ENCODE data around the gene ABCG8.

ABCG8 gene

DNA sequence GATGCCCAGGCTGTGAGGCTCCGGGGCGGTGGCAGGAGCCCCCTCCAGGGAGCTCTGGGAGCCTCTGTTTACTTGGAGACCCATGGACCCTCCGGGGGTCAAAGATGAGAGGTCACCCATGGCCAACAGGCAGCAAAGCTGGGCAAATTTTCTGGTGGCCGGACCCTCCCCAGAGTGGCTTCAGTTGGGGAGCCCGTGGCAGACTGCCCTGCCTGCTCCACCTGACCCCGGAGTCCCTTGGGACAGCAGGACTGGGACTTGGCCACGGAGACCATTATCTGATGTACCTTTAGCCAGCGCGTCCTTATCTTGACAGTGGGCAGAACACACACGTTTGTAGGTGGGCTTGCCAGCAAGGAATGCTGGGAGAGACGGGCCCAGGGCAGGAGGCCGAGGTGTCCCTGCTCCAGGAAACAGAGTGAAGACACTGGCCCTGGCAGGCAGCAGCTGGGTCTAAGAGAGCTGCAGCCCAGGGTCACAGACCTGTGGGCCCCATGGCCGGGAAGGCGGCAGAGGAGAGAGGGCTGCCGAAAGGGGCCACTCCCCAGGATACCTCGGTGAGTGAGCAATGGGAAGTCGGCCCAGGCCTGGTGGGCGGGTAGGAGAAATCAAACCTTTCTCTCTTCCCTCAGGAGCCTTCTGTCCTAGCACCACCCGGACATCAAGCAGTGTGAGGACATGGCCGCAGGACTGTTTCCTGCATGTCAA, at the start of gene ABCG8, which contains the start of gene ABCG5:
Gene ABCG8 (plus strand): TSS at position 412 of the 708 bp plus-strand sequence. CDS start 83 bp downstream, at position 495.
Gene ABCG5 (minus strand): TSS at position 280 of the 708 bp plus-strand sequence. CDS start 160 bp downstream, at position 120.
- DNase-seq = no peak

DNA sequence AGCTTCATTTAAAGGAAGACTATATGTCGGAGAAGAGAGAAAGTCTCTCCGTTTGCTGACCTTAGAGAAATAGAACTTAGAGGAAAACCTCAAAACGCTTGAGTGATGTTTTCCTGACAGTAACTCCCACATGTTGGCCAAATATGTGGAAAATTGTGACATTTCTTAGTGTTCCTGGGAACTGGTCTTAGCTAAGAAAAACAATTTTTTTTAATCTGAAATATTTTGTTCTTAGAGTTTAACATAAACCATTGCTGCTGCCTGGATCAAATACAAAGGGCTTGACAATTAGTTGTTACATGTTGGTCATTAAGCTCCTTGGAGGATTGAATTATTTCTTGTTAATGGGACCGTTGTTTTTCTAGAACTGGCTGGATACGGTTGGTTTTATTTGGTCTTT, 48.6 kb upstream of the ABCG8 start:
- no peak for DNase-seq

DNA sequence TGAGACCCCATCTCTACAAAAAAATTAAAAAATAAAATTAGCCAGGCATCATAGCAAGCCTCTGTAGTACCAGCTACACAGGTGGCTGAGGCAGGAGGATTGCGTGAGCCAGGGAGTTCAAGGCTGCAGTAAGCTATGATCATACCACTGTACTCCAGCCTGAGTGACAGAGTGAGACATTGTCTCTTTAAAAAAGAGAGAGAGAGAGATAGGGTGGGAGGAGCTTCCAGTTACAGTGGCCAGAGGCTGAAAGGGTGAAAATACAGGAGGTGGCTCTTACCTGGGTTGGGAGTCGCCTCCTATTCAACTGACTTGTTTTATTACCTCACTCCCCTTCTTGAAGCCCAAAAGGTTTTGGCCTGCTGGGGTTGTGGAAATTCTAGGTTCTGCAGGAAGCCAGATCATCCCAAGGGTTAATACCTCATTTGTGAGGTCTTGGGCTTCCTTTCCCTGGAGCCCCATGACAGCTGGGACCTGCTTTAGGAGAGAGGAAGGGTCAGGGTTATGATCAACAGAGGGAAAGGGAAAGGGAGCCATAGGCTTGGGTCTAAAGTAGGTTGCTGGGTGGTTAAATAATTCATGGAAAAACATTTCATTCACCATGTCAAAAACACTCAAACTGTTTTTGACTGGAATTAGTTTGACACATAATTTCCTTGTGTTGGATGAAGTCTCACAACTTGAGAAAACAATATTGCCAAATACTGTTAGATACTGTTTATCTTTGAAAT, 47.6 kb upstream of the ABCG8 start:
- no peak for DNase-seq

DNA sequence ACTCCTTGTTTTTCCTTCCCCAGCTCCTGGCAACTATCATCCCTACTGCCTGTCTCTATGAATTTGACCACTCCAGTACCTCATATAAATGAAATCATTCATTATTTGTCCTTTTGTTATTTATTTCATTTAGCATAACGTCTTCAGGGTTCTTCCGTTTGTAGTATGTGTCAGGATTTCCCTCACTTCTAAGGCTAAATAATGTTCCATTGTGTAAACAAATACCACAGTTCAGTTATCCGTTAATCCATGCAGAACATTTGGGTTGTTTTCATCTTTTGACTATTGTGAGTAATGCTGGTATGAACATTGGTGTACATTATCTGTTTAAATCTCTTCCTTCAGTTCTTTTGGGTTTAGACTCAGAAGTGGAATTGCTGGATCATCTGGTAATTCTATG, 46.1 kb upstream of the ABCG8 start:
- no peak for DNase-seq

DNA sequence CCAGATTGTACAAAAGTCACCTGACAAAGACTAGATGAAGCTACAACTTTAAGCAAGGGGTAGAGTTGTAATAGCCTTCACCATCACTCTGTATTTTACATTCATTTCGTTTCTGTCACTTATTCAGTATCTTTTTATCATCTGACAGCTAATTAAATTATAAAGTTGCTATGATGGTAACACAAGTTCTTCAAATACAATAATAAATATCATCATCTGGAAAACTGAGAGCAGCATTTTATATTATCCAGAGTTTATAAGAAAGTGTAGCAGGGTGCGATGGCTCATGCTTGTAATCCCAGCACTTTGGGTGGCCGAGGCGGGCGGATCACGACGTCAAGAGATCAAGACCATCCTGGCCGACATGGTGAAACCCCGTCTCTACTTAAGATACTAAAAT, 43.8 kb upstream of the ABCG8 start:
- no peak for DNase-seq

DNA sequence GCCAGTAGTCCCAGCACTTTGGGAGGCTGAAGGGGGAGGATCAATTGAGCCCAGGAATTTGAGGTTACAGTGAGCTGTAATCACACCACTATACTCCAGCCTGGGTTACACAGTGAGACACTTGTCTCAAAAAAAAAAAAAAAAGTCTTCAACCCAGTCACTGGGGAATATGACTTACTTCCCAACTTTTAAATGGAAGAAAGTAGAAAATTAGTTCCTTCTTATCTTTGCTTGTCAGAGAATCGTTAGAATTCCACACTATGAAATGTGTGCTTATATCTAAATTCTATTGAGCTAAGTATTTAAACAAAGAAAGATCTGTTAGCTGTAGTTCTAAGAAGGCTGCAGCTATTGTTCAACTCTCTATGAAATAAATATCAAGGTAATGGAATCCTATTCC, 42.6 kb upstream of the ABCG8 start:
- no peak for DNase-seq

DNA sequence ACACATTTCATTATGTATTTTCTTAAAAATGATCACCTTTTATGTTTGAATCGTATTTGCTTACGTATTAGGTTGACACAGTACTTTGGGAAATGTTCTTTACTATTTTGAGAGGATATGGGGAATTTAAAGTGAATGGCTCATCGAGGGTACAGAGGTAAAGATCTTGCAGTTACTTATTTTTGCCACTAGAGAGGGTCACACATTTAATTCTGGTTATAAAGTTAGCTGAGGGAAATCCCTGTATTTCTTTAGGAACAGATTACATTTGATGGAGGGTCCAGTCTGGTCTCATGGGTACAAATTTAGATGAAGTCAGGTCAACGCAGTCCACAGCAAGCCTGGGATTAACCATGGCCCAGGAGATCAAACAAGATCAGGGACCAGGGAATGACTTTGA, 40.5 kb upstream of the ABCG8 start:
- no peak for DNase-seq

DNA sequence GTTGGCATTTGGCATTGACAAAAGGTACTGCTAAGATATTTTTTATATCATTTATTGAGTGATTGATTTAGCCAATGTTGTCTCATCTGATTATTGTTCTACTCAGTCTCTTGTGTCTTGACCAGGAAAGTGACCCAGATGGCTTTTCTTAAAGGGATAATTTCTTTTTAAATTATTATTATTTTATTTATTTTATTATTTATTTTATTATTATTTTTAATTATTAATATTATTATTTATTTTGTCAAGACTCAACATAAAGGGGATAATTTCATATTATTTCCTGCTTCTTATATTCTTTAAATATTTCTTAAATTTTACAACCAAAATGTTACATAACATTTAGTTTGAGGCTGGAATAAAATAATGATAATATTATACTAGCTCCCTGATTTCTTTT, 37.9 kb upstream of the ABCG8 start:
- DNase-seq = no peak

DNA sequence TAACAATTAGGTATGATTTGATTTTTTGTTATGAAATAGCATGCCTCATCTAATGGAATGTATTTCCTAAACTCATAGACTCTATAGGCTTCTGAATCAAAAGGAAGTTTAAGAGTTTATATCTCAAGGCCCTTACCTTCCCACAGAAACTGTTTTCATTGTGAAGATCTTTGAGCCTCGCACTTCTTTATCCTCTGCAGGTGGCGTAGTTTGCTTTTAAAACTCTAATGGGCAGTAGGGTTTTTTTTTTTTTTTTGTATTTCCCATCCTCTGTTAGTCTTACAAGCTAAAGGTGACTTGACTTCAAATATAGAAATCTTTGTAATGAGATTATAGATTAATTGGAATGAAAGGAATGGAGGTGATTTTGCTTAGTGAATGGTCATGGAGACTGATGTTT, 36.6 kb upstream of the ABCG8 start:
- DNase-seq = no peak

DNA sequence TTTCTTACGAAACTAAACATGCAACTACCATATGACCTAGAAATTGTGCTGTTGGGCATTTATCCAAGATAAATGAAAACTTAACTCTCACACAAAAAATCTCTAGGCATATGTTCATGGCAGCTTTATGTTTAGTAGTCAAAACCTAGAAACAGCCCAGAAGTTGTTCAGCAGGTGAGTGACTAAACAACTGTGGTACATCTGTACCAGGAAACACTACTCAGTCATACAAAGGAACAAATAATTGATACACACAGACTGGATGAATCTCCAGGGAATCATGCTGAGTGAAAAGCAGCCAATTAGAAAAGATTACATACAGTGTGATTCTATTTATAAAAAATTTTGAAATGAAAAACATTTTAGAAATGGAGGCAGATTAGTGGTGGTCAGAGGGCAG, 35.7 kb upstream of the ABCG8 start:
- DNase-seq = no peak

DNA sequence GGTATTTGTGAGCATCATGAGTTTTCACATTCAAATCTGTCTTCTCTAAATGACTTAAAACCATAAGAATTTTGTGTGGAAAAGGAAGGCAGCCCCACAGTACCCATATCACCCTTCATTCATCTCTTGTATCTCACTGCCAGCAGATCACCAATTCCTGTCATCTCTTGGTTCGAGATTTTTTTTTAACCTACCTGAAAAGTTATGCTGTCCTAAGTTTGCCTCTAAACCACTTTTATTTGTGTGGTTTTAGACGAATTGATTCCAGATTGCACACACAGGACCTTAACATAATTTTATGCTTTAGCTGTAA, 32.1 kb upstream of the ABCG8 start:
- DNase-seq = no peak

DNA sequence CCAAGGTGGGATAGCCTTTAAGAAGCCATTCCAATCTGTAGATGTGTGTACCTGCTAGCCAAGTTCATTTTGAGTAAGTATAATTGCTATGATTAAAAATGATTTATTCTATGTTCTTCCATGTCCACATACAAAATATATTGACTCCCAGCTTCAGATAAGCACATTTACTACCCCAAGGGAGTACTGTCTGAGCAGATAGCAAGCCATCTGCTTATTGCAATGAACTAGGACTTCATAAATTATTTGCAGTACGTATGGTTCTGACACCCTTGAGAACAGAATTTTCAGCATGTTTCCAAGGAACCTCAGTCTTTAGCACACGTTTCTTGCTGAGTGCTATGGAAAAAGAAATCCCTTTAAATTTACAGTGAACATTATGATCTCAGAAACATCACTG, 28.3 kb upstream of the ABCG8 start:
- DNase-seq = no peak

DNA sequence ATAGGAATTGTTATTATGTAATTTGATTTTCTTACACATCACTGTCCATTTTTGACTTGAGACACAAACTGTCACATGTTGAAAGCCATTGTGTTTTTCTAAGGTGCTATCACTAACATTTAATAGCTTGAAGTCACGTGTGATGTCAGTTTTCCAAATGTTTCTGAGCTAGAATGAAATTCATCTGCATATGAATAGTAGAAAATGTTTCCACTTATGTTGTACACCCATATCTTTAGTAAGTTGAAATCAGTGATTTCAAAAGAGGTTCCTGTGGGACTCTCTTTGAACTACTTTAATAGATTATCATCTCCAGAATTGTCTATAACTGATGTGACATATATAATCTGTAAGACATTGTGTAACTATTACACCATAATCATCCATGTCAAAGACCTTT, 27.9 kb upstream of the ABCG8 start:
- DNase-seq = no peak

DNA sequence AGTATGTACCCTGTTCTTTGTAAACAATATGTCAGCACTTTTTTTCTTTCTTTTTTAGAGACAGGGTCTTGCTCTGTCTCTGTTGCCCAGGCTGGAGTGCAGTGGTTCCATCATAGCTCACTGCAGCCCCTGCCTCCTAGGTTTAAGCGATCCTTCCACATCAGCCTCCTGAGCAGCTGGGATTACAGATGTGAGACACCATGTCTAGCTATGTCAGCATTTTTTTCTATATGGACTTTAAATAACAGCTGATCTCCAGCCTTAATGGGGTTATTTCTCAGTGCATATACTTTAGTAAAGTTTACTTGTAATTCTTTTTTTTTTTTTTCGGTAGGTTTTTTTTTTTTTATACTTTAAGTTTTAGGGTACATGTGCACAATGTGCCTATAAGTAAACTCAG, 26.8 kb upstream of the ABCG8 start:
- DNase-seq = no peak

DNA sequence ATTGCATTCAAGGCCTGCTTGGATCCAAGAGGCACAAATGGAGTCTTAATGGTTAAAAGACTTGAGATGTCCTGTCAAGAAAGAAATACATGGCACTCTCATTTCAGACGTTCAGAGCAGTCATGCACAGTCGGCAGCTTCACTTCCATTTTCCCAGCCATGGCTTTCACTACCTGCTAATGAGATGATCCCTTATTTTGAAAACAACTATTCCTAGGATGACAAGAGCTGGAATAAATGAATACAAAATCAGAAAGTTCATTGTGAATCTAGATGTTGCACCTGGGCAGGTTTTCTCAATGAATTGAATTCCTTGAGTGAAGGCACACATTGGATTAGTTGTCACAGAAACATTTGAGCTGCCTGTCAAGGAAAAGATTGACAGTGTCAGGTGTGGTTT, 25.8 kb upstream of the ABCG8 start:
- no peak for DNase-seq

DNA sequence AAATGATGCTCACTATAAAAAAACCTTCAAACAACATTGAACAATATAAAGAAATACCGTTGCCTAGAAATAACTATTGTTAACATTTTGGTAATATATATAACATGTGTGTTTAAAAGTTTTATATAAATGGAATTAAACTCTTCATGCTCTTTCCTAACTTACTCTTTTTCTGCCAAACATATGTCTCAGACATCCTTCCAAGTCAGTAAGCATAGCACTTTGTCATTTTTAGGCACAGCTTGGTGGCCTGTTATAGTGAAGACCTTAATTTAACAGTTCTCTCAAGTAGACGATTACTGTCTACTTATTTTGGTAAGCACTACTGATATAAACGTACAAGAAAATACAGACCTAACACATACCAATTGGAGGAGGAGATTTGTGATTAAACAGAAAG, 24.1 kb upstream of the ABCG8 start:
- DNase-seq = no peak

DNA sequence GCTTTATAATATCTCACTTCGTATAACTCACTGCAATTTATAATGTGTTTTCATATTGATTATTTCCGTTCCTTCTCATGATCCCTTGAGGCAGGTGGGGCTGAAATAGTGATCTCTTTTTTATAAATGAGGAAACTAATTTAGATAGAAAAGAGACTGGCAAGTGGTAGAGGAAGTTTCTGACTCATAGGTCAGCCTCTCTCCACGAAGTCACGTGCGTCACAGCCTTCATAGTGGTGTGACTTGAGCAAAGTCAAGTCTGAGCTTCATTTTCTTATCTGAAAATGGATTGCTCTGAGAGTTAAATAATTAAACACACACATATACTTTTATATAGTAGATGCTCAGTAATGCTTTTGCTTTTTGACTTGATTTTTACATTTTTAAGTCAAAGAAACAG, 20.0 kb upstream of the ABCG8 start:
- DNase-seq = no peak

DNA sequence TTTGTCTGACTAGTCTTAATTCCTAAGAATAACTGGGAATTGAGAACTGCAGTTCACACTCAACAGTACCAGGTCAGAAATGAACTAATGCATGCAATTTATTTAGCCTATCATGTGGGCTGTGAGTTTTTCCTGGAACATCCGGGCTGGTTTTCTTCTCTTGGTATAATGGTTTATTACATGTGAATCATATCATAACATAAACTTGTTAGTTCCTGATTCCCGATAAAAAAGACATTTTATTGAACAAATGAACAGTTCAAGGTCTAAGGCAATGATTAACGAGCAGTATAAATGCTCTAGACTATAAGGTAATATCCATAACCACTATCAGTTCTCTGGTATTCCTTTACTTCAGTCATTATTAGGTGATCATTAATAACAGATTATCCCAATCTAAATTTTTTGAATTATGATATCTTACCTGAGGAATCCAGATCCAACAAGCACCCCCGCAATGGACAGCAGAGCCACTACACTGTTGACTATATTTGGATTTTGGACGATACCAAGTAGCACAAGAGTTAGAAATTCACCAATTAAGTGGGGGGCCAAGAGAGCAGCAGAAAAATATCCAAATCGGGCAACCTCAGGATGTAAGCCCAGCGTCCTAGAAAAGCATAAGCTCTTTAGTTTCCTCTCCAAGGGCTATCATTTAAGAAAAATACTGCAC, 19.1 kb upstream of the ABCG8 start:
- DNase-seq = no peak

DNA sequence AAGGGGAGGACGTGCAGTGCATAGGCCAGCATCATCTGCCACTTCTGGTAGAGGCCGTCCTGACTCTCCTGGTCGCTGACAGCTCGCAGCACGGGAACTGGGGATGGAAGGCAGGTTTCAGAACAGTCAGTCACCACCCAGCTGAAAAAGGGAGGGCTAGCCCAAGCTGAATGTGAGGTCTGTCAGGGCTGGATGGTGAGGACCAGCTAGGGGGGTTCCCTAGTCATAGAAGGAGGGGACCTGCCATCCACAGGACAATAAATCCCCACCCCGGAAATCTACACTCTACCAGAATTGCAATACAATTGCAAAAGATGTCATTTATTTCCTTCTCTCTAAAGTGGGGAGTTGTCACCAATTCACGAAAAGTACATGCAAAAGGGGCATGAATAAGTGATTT, 15.9 kb upstream of the ABCG8 start:
- no peak for DNase-seq

DNA sequence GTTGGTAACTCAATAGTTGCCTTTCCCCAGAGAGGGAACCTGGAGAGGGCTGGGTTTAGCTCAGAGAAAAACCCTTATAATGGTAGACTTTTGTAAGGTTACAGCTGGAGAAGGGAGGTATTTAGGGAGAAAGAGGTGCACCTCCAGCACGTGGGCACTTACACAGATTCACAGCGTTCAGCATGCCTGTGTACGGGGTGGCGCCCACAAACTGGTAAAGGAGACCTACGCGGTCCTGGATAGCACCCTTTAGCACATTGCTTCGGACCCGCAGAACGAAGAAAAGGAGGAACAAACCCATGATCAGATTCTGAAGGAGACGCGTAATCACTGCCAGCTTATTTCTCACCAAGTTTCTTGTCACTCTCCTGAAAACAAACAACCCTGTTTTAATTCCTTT, 15.0 kb upstream of the ABCG8 start:
- no peak for DNase-seq

DNA sequence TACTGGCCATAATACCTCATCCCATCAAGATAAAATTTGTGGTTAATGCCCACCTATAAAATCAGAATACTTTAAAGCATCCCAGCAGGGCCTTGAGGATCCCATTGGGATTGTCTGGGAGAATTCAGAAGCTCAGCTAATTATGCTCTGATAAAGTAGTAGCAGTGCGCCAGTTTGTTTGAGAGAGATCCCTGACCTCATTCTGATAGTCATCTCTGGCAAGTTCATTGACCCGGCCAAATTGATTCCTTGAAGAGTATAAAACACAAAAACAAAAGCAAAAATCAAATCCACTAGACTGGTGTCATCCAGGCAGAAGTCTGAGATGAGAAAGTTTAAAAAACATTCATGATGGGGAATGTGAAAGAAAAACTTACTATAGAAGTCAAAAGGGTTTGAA, 14.3 kb upstream of the ABCG8 start:
- no peak for DNase-seq

DNA sequence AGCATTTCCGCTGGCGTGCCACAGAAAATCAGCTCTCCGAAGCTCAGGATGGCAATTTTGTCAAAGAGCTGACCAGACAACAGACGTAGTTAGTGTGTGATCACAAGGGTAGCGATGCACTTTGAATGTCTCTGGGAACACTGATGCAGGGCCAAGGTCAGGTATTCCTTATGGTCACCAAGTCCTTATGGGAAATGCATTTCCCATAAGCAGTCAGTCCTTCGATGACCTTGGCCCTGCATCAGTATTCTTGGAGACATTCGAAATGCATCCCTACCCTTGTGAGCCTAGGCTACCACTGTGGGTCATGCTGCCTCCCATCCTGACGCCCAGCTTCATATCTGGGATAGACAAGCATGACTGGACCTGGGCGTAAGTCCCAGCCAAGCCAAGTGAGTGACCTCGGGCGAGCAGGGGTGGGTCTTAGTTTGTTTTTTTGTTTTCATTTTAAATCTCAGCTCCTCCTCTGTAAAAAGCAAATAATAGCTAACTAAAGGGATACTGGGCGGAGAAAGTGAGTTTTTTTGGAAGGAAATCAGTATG, 13.7 kb upstream of the ABCG8 start:
- DNase-seq = no peak

DNA sequence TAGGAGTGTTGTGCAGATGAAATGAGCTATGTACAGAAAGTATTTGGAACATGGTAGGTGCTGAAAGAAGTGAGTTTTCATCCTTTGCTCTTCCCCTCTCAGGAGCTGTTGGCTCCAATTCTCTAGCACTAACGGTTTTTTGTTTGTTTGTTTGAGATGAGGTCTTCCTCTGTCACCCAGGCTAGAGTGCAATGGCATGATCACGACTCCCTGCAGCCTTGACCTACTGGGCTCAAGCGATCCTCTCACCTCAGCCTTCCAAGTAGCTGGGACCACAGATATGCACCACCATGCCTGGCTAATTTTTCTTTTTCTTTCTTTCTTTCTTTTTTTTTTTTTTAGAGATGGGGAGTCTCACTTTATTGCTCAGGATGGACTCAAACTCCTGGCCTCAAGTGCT, 12.9 kb upstream of the ABCG8 start:
- no peak for DNase-seq
